Mesodermal cell (in vitro differentiated cells): ENCODE measurements around the gene CRIP2.

Experiments
- H3K27ac ChIP-seq: 2 replicates; pipeline ENCODE4 v1.7.0; 2013; ENCODE audit warnings: mild to moderate bottlenecking, low read depth, low read length, moderate library complexity; ENCODE audit not compliant: severe bottlenecking
- H3K36me3 ChIP-seq: 2 replicates; pipeline ENCODE4 v1.7.1; 2013; ENCODE audit warnings: mild to moderate bottlenecking, low read length, moderate library complexity; ENCODE audit not compliant: control insufficient read depth, insufficient read depth
- H3K4me1 ChIP-seq: one replicate; pipeline ENCODE4 v1.7.1; 2013; ENCODE audit warnings: mild to moderate bottlenecking, low read length; ENCODE audit not compliant: insufficient read depth, control insufficient read depth, poor library complexity, severe bottlenecking
- H3K4me3 ChIP-seq: 2 replicates; pipeline ENCODE4 v1.7.0; 2013; ENCODE audit warnings: low read length, control low read depth, mild to moderate bottlenecking; ENCODE audit not compliant: insufficient read depth, poor library complexity, severe bottlenecking; ENCODE audit errors: extremely low read depth
- H3K9me3 ChIP-seq: 2 replicates; pipeline ENCODE4 v1.7.1; 2013; ENCODE audit warnings: mild to moderate bottlenecking, low read length, moderate library complexity; ENCODE audit not compliant: control insufficient read depth
- WGBS, 2 experiments: methylation state at CpG; one replicate each; pipeline ENCODE4 v1.1.5; 2013; ENCODE audit warnings: missing lambda C conversion rate in 2 of 2; ENCODE audit not compliant: insufficient coverage in 2 of 2; 5-methylcytosine and 5-hydroxymethylcytosine counted together

Gene CRIP2

DNA sequence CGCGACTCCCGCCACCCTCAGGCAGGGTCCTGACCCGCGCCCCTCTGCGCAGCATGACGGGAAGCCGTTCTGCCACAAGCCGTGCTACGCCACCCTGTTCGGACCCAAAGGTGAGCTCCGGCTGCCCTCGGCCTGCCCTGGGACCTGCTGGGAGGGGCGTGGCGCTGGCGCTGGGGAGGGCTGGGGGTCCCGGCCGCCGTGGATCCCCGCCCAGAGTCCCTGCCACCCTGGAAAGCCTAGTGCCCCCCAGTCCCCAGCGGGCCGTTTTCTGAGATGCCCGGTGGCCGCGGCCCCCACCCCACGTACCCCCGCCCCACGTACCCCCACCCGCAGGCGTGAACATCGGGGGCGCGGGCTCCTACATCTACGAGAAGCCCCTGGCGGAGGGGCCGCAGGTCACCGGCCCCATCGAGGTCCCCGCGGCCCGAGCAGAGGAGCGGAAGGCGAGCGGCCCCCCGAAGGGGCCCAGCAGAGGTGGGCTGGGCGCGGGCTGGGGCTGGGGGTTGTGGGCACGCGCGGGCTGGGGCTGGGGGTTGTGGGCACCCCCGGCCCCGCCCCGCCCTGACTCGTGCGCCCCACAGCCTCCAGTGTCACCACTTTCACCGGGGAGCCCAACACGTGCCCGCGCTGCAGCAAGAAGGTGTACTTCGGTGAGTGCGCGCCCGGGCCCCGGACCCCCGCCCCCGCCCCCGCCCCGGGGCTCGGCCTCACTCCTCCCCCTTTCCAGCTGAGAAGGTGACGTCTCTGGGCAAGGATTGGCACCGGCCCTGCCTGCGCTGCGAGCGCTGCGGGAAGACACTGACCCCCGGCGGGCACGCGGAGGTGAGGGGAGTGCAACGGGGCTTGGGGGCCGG, 4.0 kb downstream of the CRIP2 start:
- 36 to 48% methylated on average over 32 to 54 of the region's 81 CpGs for WGBS, 2 experiments
- Histone ChIP-seq H3K36me3 (peaks cover 8% of the 10 kb centered on the region), H3K27ac (no peak overlapping the region), H3K4me1 (peaks cover 45% of the 10 kb centered on the region), H3K4me3 (no peak overlapping the region), H3K9me3 (no peaks in the 10 kb centered on the region)

DNA sequence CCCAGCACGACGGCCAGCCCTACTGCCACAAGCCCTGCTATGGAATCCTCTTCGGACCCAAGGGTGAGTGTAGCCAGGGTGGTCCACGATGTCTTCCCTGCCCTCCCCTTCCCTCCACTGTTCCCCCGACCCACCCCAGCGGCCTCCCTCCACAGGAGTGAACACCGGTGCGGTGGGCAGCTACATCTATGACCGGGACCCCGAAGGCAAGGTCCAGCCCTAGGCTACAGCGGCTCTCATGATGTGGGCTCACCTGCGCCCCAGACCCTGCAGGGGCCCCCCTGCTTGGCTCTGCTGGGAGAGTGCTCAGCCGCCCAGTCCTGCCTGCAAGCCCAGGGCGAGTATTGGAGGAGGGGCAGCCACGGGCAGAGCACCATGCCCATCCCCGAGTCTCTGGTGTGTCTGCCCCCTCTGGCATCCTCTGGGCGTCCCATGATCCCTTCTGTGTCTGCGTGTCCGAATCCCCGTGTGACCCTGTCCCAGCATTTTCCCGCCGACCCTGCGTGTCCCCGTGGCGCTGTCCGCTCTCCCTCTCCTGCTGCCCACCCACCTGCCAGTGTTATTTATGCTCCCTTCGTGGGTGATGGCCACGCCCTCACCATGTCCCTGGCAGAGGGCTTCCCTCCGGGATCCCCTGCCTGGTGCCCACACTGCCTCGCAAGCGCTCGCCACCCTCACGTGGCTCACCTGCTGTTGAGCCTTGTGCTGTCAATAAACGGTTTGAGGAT, 5.0 kb downstream of the CRIP2 start:
- 75 to 76% methylated on average over 31 to 34 of the region's 34 CpGs for WGBS, 2 experiments
- H3K4me3 ChIP-seq = no peak overlapping the region
- peaks cover 50% of the 10 kb centered on the region for H3K4me1 ChIP-seq
- H3K9me3 ChIP-seq = no peaks in the 10 kb centered on the region
- peaks cover 8% of the 10 kb centered on the region for H3K36me3 ChIP-seq
- H3K27ac ChIP-seq = no peak overlapping the region

DNA sequence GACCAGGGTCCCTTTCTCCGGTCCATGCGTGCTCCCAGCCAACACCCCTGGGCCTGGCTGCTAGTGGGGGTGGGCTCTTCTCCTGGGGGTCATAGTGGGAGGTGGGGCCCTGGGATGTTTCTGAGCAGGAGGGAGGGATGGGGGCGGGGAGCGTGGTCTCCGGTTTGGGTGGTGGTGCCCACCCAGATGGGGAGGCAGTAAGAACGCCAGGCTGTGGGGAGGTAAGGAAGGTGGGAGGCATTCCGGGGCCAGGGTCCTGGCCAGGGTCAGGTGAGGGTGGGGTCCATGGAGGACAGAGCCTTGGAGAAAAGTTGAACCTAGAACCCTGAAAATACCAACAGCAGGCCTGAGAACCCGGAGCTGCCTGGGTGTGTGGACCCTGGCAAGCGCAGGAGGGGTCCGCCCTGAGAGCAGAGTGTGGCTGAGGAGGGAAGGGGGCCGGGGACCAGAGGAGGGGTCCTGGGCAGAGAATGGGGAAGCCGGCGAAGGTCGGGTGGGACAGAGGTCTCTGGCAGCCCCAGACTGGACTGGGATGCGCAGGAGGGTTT, 5.7 kb downstream of the CRIP2 start:
- Histone ChIP-seq H3K4me3 (no peak overlapping the region), H3K27ac (no peak overlapping the region), H3K4me1 (peaks cover 57% of the 10 kb centered on the region), H3K9me3 (no peaks in the 10 kb centered on the region), H3K36me3 (peaks cover 8% of the 10 kb centered on the region)
- 78 to 87% methylated on average over 12 of the region's 15 CpGs for WGBS, 2 experiments

DNA sequence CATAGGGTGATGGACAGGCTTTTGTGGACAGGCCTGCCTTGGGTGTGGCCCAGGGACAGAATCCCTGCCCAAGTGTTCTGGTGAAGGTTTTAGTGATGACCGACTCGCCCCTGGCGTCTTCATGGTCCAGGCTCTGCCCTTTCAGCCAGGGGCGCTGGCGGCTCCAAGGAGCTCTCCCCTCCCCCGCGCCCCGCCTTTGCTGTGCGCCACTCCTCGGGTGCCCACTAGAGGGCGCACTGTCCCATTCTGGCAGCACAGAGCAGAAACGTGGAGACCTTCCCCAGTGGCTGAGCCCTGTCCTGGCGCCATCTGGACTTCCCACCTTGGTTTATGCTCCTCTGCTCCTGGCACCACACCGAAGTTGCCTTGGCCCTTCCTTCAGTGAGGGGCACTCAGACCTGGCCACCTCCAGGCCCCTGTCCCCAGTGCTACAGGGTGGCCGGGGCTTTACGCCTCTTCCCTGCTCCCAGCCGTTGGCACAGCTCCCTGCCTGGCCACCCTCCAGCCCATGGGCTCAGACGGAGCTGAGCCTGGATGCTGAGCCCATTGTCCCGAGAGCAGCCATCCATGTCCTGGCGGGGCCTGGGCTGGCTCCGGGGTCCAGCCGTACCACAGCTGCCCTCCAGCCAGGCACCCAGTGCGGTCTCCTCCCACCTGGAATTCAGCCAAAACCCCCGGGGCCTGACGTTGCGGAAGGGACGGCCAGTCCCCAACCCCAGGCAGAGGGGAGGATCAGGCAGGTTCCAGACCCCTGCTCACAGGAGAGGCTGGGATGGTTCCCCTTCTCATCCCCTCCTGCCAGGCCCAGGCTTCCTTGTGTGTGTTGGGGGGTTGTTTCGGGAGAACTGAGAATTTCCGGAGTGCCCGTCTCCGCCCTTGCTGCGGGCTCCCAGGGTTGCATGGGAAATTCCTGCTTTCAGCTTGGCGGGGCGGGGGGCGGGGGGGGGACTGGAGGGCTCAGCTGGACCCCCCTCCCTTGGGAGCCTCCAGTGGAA, 6.5 kb downstream of the CRIP2 start:
- peak overlapping the region; percentile 97 for H3K27ac ChIP-seq
- WGBS, 2 experiments = 19 to 27% methylated on average over 22 to 23 of the region's 35 CpGs
- H3K9me3 ChIP-seq = no peaks in the 10 kb centered on the region
- peaks cover 8% of the 10 kb centered on the region for H3K36me3 ChIP-seq
- no peak overlapping the region for H3K4me3 ChIP-seq
- peaks cover 55% of the 10 kb centered on the region for H3K4me1 ChIP-seq

DNA sequence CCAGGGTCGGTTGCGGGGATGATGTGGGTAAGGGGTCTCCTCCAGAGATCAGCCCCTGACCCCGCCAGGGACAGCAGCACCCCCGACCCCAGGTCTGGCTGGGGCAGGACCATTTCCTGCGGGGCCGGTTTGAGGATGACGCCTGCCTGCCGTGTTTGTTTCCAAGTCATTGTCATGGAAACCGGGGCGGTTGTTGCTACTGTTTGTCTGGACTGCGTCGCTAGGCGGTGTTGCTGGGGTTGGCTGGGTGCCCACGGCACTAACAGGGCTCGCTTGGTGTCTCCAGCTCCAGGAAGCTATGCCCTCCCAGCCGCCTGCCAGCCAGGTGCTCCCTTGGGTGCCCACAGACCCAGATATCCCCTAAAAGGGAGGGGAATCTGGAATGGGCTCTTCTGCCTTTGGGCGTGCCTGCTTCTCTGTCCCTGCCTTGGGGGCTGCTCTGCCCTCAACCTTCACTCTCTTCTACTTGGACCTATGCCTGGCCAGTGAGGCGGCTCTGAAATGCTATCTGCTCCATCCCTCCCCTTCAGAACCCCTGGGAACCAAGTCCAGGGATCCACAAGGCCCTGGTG, 7.4 kb downstream of the CRIP2 start:
- H3K4me1 ChIP-seq = peaks cover 52% of the 10 kb centered on the region
- peak overlapping the region; percentile 97 for H3K27ac ChIP-seq
- H3K36me3 ChIP-seq = peaks cover 8% of the 10 kb centered on the region
- no peak overlapping the region for H3K4me3 ChIP-seq
- H3K9me3 ChIP-seq = no peaks in the 10 kb centered on the region
- WGBS, 2 experiments = 10 to 11% methylated on average over 17 of the region's 18 CpGs

DNA sequence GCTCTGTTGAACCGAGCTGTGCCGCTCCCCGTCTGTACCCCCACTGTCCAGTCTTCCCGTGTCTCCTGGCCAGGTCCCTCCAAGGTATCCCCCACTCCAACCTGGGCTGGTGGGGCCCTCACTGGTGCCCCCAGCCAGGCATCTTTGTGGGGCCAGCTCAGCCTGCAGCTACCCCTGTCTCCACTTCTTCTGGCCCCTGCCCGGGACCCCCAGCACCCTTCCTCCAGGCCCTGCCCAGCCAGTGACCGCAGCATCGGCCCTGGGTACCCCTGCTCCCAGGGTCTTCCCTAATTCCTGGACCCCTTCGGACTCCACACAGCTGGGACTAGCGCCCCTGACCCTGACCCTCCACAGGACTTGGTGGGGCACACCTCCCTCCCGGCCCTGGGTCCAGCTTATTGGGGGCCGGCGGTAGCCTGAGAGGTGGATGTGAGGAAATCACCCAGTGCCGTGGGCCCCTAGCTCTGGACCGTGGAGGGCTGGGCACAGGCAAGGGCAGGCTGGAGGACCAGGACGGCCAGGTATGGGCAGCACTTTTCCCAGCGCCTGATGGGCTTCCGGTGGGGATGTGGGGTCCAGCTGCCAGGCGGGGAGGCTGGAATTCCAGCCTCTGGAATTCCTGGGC, 8.0 kb downstream of the CRIP2 start:
- 90 to 95% methylated on average over 15 to 18 of the region's 18 CpGs for WGBS, 2 experiments
- Histone ChIP-seq H3K36me3 (peaks cover 8% of the 10 kb centered on the region), H3K27ac (peak overlapping the region; percentile 97), H3K9me3 (no peaks in the 10 kb centered on the region), H3K4me3 (no peak overlapping the region), H3K4me1 (peaks cover 53% of the 10 kb centered on the region)

DNA sequence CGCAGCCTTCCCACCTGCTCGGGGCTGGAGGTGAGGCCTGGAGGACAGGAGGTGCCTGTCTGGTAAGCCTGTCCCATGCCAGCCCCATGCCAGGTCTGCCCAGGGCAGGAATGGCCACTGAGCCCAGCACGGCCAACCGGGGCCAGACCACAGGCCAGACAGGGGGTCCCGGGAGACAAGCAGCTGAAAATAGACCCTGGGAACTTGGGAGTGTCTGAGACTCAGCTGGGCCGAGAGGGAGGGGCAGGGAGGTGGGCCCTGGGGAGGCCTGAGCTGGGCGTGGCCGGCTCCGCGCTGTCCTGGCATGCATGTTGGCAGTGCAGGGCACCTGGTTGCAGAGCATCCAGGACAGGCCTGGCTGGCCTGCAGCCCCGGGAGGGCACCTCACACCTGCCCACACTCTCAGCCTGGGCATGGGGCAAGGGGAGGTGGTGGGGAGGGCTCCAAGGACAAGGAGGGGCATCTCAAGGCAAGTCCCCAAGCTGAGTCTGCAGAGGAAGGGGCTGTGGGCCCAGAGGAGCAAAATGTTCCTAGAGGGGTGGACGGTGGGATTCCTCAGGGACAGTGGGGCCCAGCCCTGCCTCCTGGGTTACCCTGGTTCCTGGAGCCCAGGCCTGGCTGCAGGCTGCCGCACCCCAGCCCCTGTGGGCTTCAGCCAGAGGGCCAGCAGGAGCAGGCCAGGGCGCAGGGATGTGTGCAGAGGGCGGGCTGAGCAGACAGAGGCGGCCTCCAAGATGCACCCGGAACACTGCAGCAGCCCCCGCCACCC, 8.9 kb downstream of the CRIP2 start:
- no peak overlapping the region for H3K4me3 ChIP-seq
- H3K9me3 ChIP-seq = no peaks in the 10 kb centered on the region
- WGBS, 2 experiments = 84 to 88% methylated on average over 10 to 15 of the region's 18 CpGs
- H3K36me3 ChIP-seq = peaks cover 8% of the 10 kb centered on the region
- H3K27ac ChIP-seq = no peak overlapping the region
- peaks cover 55% of the 10 kb centered on the region for H3K4me1 ChIP-seq

DNA sequence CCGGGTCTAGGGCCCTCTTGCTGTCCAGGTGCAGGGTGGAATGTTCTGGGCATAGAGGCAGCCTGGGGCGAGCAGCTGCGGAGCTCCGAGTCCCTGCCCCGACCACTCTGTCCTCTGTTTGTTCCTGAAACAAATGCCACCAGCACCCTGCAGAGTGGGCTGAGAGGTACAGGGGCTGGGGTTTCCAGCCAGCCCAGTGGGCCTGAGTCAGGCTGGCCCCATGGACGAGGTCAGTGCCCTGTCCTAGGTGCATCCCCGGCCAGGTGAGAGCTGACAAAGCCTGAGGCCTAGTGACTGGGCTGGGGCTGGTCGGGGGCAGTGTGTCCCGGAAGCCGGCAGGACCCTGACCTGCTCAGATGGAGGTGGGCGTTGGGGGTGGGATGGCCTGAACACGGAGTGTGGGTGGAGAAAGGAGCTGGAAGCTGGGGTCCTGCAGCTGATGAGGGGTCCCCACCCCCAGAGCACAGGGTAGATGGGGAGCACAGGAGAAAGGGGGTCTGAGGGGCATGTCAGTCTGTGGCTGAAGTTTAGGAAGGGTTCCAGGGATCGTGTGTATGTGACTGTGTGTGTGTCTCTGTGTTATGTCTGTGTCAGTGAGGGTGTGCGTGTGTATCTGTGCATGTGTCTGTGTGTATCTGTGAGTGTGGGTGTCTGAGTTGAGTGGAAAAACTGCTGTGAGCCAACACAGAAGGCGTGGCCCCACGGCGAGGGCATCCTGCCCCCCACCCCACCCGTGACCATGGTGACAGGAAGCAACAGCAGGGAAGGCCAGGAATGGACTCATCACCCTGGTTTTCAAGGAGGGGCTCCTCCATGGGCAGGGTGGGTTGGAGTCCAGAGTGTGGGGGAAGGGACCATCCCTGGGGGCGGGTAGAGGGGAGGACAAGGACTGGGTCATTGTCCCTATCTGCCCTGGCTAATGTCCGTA, 9.7 kb downstream of the CRIP2 start:
- H3K27ac ChIP-seq = no peak overlapping the region
- no peak overlapping the region for H3K4me3 ChIP-seq
- peaks cover 4% of the 10 kb centered on the region for H3K36me3 ChIP-seq
- 84 to 88% methylated on average over 16 to 19 of the region's 20 CpGs for WGBS, 2 experiments
- no peaks in the 10 kb centered on the region for H3K9me3 ChIP-seq
- H3K4me1 ChIP-seq = peaks cover 63% of the 10 kb centered on the region
